Endodermal cell (in vitro differentiated cells): ENCODE measurements around the gene ABCB4. TPM values are rescaled to one million over a fixed set of nuclear protein-coding genes. Genes with fewer than 3 reads are reported as not detected.
"Not testable (repeated sequence)": the region's sequence is repeated elsewhere in the genome, so short reads cannot be mapped to it uniquely, and the experiment has no call there.

Experiments
- DNase-seq: peaks from one replicate; pipeline ENCODE4 v3.0.0-alpha.2; 2017
- H3K27ac ChIP-seq: 2 replicates; pipeline ENCODE4 v1.5.1; 2013; ENCODE audit warnings: mild to moderate bottlenecking, low read depth, low read length, moderate library complexity
- H3K27me3 ChIP-seq: 2 replicates; pipeline ENCODE4 v1.6.1; 2013; ENCODE audit warnings: mild to moderate bottlenecking, low read length, moderate library complexity; ENCODE audit not compliant: insufficient read depth, control insufficient read depth, poor library complexity, severe bottlenecking
- H3K36me3 ChIP-seq: 2 replicates; pipeline ENCODE4 v1.7.0; 2013; ENCODE audit warnings: mild to moderate bottlenecking, low read length, moderate library complexity; ENCODE audit not compliant: control insufficient read depth, insufficient read depth
- H3K4me1 ChIP-seq: one replicate; pipeline ENCODE4 v1.7.0; 2013; ENCODE audit warnings: low read length; ENCODE audit not compliant: control insufficient read depth, insufficient read depth
- H3K4me3 ChIP-seq: 2 replicates; pipeline ENCODE4 v1.5.1; 2013; ENCODE audit warnings: mild to moderate bottlenecking, low read length, moderate library complexity
- H3K9ac ChIP-seq: 2 replicates; pipeline ENCODE4 v1.6.1; 2013; ENCODE audit warnings: mild to moderate bottlenecking, low read length, moderate library complexity; ENCODE audit not compliant: poor library complexity, severe bottlenecking; ENCODE audit errors: extremely low read depth
- H3K9me3 ChIP-seq: 2 replicates; pipeline ENCODE4 v1.6.1; 2013; ENCODE audit warnings: mild to moderate bottlenecking, low read length, moderate library complexity; ENCODE audit not compliant: control insufficient read depth
- H3K27ac Mint-ChIP-seq: 2 replicates; pipeline ENCODE4 v1.8.0; 2020; ENCODE audit warnings: mixed read lengths
- H3K27me3 Mint-ChIP-seq: 2 replicates; pipeline ENCODE4 v1.8.0; 2021; ENCODE audit warnings: mild to moderate bottlenecking, mixed read lengths; ENCODE audit not compliant: insufficient read depth
- H3K36me3 Mint-ChIP-seq: 2 replicates; pipeline ENCODE4 v1.8.0; 2020; ENCODE audit warnings: low read depth, mixed read lengths
- H3K4me1 Mint-ChIP-seq: 2 replicates; pipeline ENCODE4 v1.8.0; 2020; ENCODE audit warnings: mixed read lengths
- H3K4me3 Mint-ChIP-seq: 2 replicates; pipeline ENCODE4 v1.8.0; 2020; ENCODE audit warnings: mild to moderate bottlenecking, moderate library complexity, mixed read lengths
- H3K9me3 Mint-ChIP-seq: 2 replicates; pipeline ENCODE4 v1.8.0; 2020; ENCODE audit warnings: mild to moderate bottlenecking, mixed read lengths
- CTCF ChIP-seq: fragments of 200-600 bp; sonication (generic); conservative IDR thresholded peaks from 2 replicates; pipeline ENCODE4 v1.5.0; 2021; ENCODE audit warnings: antibody characterized with exemption, mild to moderate bottlenecking
- WGBS, 2 experiments: methylation state at CpG; one replicate each; pipeline versions ENCODE4 v1.1.5 to v1.1.7; 2013; ENCODE audit warnings: missing lambda C conversion rate in 2 of 2, mixed read lengths in 1 of 2; ENCODE audit not compliant: insufficient coverage in 1 of 2, insufficient read length in 1 of 2; 5-methylcytosine and 5-hydroxymethylcytosine counted together
- total RNA-seq, 2 donors: library from RNA; stranded (reverse); fragmentation: NEBNext Ultra II Directional in 1 of 2; extraction: Animal tissue kit (Norgen Biotek cat#: 25700) in 1 of 2; gene quantifications; 2 replicates in 1 of 2; 3 replicates in 1 of 2; pipeline ENCODE4 v1.2.1, GENCODE V29; 2021

ABCB4 gene
- total RNA-seq, 2 donors from 2014 or later = 0.60 to 0.77 TPM

GRCh38 chr7:87464830-87465533 is 10.5 kb downstream of the ABCB4 start:
- H3K27ac Mint-ChIP-seq = peak overlapping the region; percentile 93
- H3K4me3 ChIP-seq = peak overlapping the region; percentile 73
- WGBS, 2 experiments = 52 to 56% methylated on average over 8 to 16 of the region's 16 CpGs
- not testable (repeated sequence) for H3K36me3 Mint-ChIP-seq, H3K4me1 ChIP-seq, H3K36me3 ChIP-seq, H3K9me3 ChIP-seq, H3K9ac ChIP-seq, H3K27me3 ChIP-seq, H3K27ac ChIP-seq
- DNase-seq = peak; percentile 90
- peaks cover 20% of the 10 kb centered on the region for H3K27me3 Mint-ChIP-seq
- peak overlapping the region; percentile 58 for H3K4me3 Mint-ChIP-seq
- peak; percentile 67 for TF ChIP-seq CTCF
- peaks cover 16% of the 10 kb centered on the region for H3K4me1 Mint-ChIP-seq
- H3K9me3 Mint-ChIP-seq = peaks cover 34% of the 10 kb centered on the region

GRCh38 chr7:87463982-87464381 is 11.5 kb downstream of the ABCB4 start:
- Mint-ChIP-seq H3K9me3 (peaks cover 30% of the 10 kb centered on the region), H3K4me3 (no peak overlapping the region), H3K4me1 (peaks cover 16% of the 10 kb centered on the region), H3K27ac (no peak overlapping the region), H3K36me3 (peaks cover 1% of the 10 kb centered on the region), H3K27me3 (peaks cover 20% of the 10 kb centered on the region)
- WGBS, 2 experiments = 86 to 92% methylated on average over 1 to 2 of the region's 2 CpGs
- H3K27me3 ChIP-seq = peaks cover 10% of the 10 kb centered on the region
- H3K4me1 ChIP-seq = no peaks in the 10 kb centered on the region
- DNase-seq = no peak
- no peak for TF ChIP-seq CTCF
- no peaks in the 10 kb centered on the region for H3K9me3 ChIP-seq
- H3K4me3 ChIP-seq = no peak overlapping the region
- no peak overlapping the region for H3K9ac ChIP-seq
- no peak overlapping the region for H3K27ac ChIP-seq
- no peaks in the 10 kb centered on the region for H3K36me3 ChIP-seq

- not testable (repeated sequence) for H3K4me1 ChIP-seq, H3K27ac ChIP-seq, H3K9ac ChIP-seq, H3K4me3 ChIP-seq, H3K36me3 Mint-ChIP-seq, H3K4me3 Mint-ChIP-seq, H3K27ac Mint-ChIP-seq, H3K27me3 ChIP-seq, H3K9me3 ChIP-seq, DNase-seq, H3K9me3 Mint-ChIP-seq, H3K36me3 ChIP-seq
- WGBS, 2 experiments = 91% methylated on average over 2 of the region's 3 CpGs; no CpG with 5 or more reads in 1 of the 2 experiments
- H3K4me1 Mint-ChIP-seq = peaks cover 25% of the 10 kb centered on the region
- H3K27me3 Mint-ChIP-seq = peaks cover 11% of the 10 kb centered on the region
Measured at GRCh38 chr7:87460444-87460843, 15.0 kb downstream of the ABCB4 start.
